Measurements from ENCODE around the gene CTRL.

CTRL gene

DNA sequence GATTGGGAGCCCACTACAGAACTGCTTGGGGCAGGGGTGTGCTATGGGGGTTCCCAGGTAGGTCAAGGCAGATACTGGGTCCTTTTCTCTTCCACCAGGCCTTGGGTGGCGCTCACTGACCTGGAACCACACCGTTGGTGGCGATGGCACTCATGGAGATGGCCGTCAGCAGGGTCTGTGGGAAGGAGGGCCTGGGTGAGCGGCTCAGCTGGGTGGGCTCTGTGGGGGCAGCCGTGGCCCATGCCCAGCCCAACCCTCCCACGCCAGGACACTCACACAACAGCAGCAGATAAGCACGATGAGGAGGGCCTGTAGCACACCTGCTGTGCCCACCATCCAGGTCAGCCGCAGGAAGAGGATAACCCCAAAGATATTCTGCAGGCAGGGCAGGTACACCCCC, 26.0 kb upstream of the CTRL start:
- Histone ChIP-seq H3K27me3 (no peaks in the 10 kb centered on the region), H3K4me1 (peaks cover 0 to 37% (median 26%) of the 10 kb centered on the region in 4 donors), H3K27ac (peak overlapping the region in 1 of 2 donors; percentile 48), H3K36me3 (peaks cover 64 to 98% (median 91%) of the 10 kb centered on the region in 3 donors), H3K4me3 (no peak overlapping the region), H3K9me3 (no peaks in the 10 kb centered on the region)
- no peak for DNase-seq
- intact Hi-C loops (cut with DNase I; ENCODE audit: low total_unique reads) = no loop called here
- no peak for TF ChIP-seq CTCF (IDR thresholded peaks at IDR 0.05)

DNA sequence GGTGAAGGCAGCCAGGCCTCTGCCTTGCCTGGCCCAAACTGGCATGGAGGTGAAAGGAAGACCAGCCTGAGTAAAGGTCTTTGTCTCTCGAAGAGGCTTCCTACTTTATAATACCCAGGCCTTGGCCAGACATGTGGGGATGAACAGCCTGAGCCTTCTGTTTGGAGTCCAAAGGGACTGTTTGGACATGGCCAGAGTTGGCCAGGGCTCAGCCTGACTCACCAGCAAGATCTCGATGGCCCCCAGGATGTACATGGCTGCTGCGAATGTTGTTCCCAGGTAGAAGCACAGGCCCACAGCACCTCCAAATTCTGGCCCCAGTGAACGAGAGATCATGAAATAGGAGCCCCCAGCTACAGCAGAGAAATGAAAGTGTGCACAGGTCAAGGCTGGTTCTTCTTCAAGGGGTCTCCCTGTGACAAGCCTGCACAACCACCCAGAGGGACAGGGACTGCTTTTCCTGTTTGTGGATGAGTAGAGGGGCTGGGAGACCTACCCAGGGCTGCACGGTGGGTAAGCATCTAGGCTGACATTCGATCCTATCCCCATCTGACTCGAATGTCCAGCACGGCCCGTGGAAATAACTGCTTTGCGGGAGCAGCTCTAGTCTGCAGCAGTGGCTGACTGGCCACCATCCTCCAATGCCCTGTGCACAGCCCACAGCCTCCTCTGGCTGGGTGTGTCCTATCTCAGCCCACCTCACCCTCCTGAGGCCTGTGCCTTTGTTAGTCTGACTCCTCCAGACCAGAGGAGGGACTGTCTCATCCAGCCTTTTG, 22.9 kb upstream of the CTRL start:
- Histone ChIP-seq H3K27ac (no peak overlapping the region), H3K4me1 (peaks cover 0 to 17% (median 11%) of the 10 kb centered on the region in 4 donors), H3K36me3 (peaks cover 61 to 98% (median 90%) of the 10 kb centered on the region in 3 donors), H3K4me3 (no peak overlapping the region), H3K27me3 (no peaks in the 10 kb centered on the region), H3K9me3 (no peaks in the 10 kb centered on the region)
- intact Hi-C loops (cut with DNase I; ENCODE audit: low total_unique reads) = no loop called here
- no peak for TF ChIP-seq CTCF (IDR thresholded peaks at IDR 0.05)
- peak in 1 of 2 donors; percentile 19 for DNase-seq

DNA sequence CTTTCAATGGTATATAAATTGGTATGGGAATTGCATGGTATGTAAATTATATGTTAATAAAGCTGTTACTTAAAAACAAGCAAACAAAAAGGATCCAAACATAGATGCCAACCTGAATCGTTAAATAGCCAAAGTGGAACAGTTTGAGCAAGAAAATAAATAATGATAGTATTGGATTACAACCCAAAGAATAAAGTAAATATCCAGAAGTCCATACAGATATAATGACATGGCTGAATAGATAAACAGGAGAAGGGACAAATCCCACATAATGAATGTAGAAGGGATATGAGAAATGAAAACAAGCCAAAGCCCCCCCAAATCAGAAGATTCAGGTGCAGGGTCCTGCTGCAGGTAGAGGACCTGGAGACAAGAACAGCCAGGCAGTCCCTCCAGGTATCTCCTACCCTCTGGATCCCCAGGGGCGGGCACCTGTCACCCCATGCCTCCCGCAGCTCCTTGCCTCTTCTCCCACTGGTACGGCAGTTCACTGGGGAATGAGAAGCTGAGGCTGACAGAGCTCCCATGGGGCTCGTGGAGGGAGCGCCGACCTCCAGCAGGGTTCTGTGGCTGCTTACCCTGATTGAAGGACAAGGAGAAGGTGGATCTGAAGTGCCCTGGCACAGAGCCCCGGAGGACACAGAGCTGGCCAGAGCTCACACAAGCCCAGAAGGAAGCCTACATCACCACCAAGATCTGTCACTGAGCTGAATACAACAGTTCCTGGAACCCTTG, 22.1 kb upstream of the CTRL start:
- Histone ChIP-seq H3K9me3 (no peaks in the 10 kb centered on the region), H3K4me1 (peaks cover 0 to 9% (median 7%) of the 10 kb centered on the region in 4 donors), H3K4me3 (no peak overlapping the region), H3K36me3 (peaks cover 67 to 98% (median 90%) of the 10 kb centered on the region in 3 donors), H3K27ac (no peak overlapping the region), H3K27me3 (no peaks in the 10 kb centered on the region)
- no peak for DNase-seq
- no peak for TF ChIP-seq CTCF (IDR thresholded peaks at IDR 0.05)
- intact Hi-C loops (cut with DNase I; ENCODE audit: low total_unique reads) = no loop called here

GRCh38 chr16:67951485-67951884, 19.8 kb upstream of the CTRL start:
- Histone ChIP-seq H3K27ac (peak overlapping the region; percentile 33 to 42), H3K4me3 (no peak overlapping the region), H3K36me3 (peaks cover 82 to 99% (median 93%) of the 10 kb centered on the region in 3 donors), H3K4me1 (peaks cover 0 to 9% (median 7%) of the 10 kb centered on the region in 4 donors), H3K9me3 (no peaks in the 10 kb centered on the region), H3K27me3 (no peaks in the 10 kb centered on the region)
- no peak for TF ChIP-seq CTCF (IDR thresholded peaks at IDR 0.05)
- intact Hi-C loops (cut with DNase I; ENCODE audit: low total_unique reads) = no loop called here
- peak in 1 of 2 donors; percentile 21 for DNase-seq

DNA sequence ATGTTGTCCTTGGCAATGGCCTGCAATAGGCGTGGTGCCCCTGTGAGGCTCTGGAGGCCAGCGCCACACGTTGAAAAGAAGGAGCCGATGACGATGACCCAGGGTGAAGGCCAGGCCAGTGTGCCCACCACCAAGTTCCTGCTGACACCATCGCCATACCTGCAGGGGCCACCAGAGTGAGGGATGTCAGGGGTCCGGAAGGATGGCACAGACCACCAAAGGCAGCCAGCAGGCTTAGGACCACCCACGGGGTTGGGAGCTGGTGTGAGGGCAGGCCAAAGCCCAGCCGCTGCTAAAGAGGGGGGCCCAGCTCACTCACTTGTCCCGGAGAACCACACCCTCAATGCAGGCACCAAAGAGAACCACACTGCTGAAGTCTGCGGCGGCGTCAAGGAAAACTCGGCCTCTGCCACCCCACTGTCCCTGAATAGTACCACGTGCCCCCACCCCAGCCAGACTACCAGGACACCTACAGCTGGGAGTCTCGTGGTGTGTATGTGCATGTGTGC, 18.7 kb upstream of the CTRL start:
- Histone ChIP-seq H3K9me3 (no peaks in the 10 kb centered on the region), H3K27me3 (no peaks in the 10 kb centered on the region), H3K27ac (no peak overlapping the region), H3K4me3 (no peak overlapping the region), H3K36me3 (peaks cover 93 to 99% (median 93%) of the 10 kb centered on the region in 3 donors), H3K4me1 (peaks cover 0 to 9% (median 7%) of the 10 kb centered on the region in 4 donors)
- DNase-seq = no peak
- intact Hi-C loops (cut with DNase I; ENCODE audit: low total_unique reads) = no loop called here
- TF ChIP-seq CTCF (IDR thresholded peaks at IDR 0.05) = no peak

Measured in tibial artery (tissue), 4 donors.